Adrenal gland (tissue), 5 donors: ENCODE results near the gene SPAG7.

ENCODE experiments used
- CTCF ChIP-seq, 6 experiments: fragments of 450-650 bp in 4 of 6; fragments of 200-600 bp in 2 of 6; sonication (generic) in 1 of 6; IDR thresholded peaks; 1 replicate in 5 of 6; 2 replicates in 1 of 6; pipeline versions ENCODE4 v1.5.1 to v1.8.0; 2016 to 2021; ENCODE audit warnings: antibody characterized with exemption in 6 of 6, mild to moderate bottlenecking in 2 of 6, moderate library complexity in 1 of 6
- POLR2A ChIP-seq, 2 donors: fragments of 450-650 bp; IDR thresholded peaks; one replicate each; pipeline ENCODE4 v1.6.1; 2017; ENCODE audit warnings: antibody characterized with exemption in 2 of 2, mild to moderate bottlenecking in 2 of 2, moderate library complexity in 1 of 2
- donor health status: DM: no; HTN: no; CAD: no.

- TF ChIP-seq CTCF (IDR thresholded peaks at IDR 0.05), result no peak
- no peak for TF ChIP-seq POLR2A (IDR thresholded peaks at IDR 0.05)
Observed at GRCh38 chr17:4919511-4920047, 48.0 kb downstream of the SPAG7 start.
